ENCODE measurements around the gene CAP1. TPM values are rescaled to one million over a fixed set of nuclear protein-coding genes. Genes with fewer than 3 reads are reported as not detected.

The CAP1 gene
- polyA plus RNA-seq, 1 donor from 2014 or later, result 162 TPM

DNA sequence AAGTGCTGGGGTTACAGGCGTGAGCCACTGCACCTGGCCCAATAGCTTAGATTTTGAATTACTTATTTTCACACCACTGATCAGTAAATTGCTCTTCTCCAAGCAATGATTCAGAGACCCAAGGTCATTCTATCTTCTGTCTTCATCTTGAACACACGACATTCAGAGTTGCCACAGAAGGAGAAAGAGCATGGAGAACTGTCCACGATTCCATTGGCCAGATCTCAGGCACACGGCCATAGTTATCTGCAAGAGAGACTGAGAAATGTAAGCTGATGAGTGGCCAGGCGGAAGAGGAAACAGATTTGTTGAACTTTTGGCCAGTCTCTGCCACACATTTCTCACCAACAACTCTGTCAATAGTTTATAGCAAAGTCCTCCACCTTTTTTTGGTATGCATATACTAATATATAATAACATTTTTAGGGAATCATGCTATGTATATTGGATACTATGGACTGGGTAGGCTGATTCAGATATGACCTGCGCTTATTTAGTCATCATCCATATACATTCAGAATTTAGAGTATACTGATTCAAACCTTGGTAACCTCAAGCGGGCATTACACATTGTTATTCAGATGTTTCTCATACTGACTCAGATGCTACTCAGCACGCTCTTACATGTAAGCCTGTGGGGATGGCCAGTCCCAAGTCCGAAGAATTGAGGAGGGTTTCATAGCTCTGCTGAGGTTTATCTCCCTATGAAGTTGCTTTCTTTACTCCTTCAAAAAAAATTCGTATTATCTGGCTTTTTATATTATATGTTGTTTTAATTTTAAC lies 25.5 kb upstream of the CAP1 start:
- no peaks in the 10 kb centered on the region for H3K9me3 ChIP-seq (ENCODE audit: low read length)
- H4K20me1 ChIP-seq (ENCODE audit: insufficient read depth), result no peaks in the 10 kb centered on the region
- no peak overlapping the region for H3K27ac ChIP-seq (ENCODE audit: low read length)
- H3K79me2 ChIP-seq (replicated peaks; ENCODE audit: insufficient read depth, low read length), result no peaks in the 10 kb centered on the region
- TF ChIP-seq TAF1 (IDR thresholded peaks at IDR 0.05; ENCODE audit: low read depth) (no peak), RAD21 (conservative IDR thresholded peaks at IDR 0.05) (no peak), EP300 (conservative IDR thresholded peaks at IDR 0.05; ENCODE audit: poor library complexity, severe bottlenecking) (no peak), EZH2 (IDR thresholded peaks at IDR 0.05; ENCODE audit: borderline replicate concordance, insufficient read depth, low read length, poor library complexity, severe bottlenecking) (no peak), POLR2AphosphoS5 (IDR thresholded peaks at IDR 0.05) (no peak), MXI1 (conservative IDR thresholded peaks at IDR 0.05; ENCODE audit: poor library complexity, severe bottlenecking) (no peak), SMC3 (conservative IDR thresholded peaks at IDR 0.05; ENCODE audit: poor library complexity) (no peak)
- TF ChIP-seq, protein P1, sequence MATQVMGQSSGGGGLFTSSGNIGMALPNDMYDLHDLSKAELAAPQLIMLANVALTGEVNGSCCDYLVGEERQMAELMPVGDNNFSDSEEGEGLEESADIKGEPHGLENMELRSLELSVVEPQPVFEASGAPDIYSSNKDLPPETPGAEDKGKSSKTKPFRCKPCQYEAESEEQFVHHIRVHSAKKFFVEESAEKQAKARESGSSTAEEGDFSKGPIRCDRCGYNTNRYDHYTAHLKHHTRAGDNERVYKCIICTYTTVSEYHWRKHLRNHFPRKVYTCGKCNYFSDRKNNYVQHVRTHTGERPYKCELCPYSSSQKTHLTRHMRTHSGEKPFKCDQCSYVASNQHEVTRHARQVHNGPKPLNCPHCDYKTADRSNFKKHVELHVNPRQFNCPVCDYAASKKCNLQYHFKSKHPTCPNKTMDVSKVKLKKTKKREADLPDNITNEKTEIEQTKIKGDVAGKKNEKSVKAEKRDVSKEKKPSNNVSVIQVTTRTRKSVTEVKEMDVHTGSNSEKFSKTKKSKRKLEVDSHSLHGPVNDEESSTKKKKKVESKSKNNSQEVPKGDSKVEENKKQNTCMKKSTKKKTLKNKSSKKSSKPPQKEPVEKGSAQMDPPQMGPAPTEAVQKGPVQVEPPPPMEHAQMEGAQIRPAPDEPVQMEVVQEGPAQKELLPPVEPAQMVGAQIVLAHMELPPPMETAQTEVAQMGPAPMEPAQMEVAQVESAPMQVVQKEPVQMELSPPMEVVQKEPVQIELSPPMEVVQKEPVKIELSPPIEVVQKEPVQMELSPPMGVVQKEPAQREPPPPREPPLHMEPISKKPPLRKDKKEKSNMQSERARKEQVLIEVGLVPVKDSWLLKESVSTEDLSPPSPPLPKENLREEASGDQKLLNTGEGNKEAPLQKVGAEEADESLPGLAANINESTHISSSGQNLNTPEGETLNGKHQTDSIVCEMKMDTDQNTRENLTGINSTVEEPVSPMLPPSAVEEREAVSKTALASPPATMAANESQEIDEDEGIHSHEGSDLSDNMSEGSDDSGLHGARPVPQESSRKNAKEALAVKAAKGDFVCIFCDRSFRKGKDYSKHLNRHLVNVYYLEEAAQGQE (IDR thresholded peaks at IDR 0.05; ENCODE audit: borderline replicate concordance), result no peak
- TF ChIP-seq, protein P2, sequence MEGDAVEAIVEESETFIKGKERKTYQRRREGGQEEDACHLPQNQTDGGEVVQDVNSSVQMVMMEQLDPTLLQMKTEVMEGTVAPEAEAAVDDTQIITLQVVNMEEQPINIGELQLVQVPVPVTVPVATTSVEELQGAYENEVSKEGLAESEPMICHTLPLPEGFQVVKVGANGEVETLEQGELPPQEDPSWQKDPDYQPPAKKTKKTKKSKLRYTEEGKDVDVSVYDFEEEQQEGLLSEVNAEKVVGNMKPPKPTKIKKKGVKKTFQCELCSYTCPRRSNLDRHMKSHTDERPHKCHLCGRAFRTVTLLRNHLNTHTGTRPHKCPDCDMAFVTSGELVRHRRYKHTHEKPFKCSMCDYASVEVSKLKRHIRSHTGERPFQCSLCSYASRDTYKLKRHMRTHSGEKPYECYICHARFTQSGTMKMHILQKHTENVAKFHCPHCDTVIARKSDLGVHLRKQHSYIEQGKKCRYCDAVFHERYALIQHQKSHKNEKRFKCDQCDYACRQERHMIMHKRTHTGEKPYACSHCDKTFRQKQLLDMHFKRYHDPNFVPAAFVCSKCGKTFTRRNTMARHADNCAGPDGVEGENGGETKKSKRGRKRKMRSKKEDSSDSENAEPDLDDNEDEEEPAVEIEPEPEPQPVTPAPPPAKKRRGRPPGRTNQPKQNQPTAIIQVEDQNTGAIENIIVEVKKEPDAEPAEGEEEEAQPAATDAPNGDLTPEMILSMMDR (IDR thresholded peaks at IDR 0.05; ENCODE audit: poor library complexity, severe bottlenecking), result no peak
- H3K27me3 ChIP-seq (ENCODE audit: insufficient read depth, low read depth, low read length), result no peaks in the 10 kb centered on the region
- no peak overlapping the region for H3K4me3 ChIP-seq (ENCODE audit: low read length)
- H2AFZ ChIP-seq (ENCODE audit: low read depth, low read length), result no peak overlapping the region
- no peaks in the 10 kb centered on the region for H3K36me3 ChIP-seq (ENCODE audit: insufficient read depth, low read length)
- no peak overlapping the region for H3K9ac ChIP-seq (ENCODE audit: low read length)
- H3F3A ChIP-seq (ENCODE audit: insufficient read depth, low read length, poor library complexity, severe bottlenecking), result no peaks in the 10 kb centered on the region
- no peak overlapping the region for H3K4me2 ChIP-seq (ENCODE audit: low read length)
- no peaks in the 10 kb centered on the region for H3K9me2 ChIP-seq (ENCODE audit: insufficient read depth, low read length)

- no peak overlapping the region for H2AFZ ChIP-seq (ENCODE audit: low read depth, low read length)
- no peak overlapping the region for H3K9ac ChIP-seq (ENCODE audit: low read length)
- H3K27ac ChIP-seq (ENCODE audit: low read length), result no peak overlapping the region
- no peaks in the 10 kb centered on the region for H3K36me3 ChIP-seq (ENCODE audit: insufficient read depth, low read length)
- H3K9me2 ChIP-seq (ENCODE audit: insufficient read depth, low read length), result no peaks in the 10 kb centered on the region
- H3K4me3 ChIP-seq (ENCODE audit: low read length), result no peak overlapping the region
- H3K9me3 ChIP-seq (ENCODE audit: low read length), result no peaks in the 10 kb centered on the region
- TF ChIP-seq EP300 (conservative IDR thresholded peaks at IDR 0.05; ENCODE audit: poor library complexity, severe bottlenecking) (no peak), TAF1 (IDR thresholded peaks at IDR 0.05; ENCODE audit: low read depth) (no peak), SMC3 (conservative IDR thresholded peaks at IDR 0.05; ENCODE audit: poor library complexity) (no peak), RAD21 (conservative IDR thresholded peaks at IDR 0.05) (no peak), POLR2AphosphoS5 (IDR thresholded peaks at IDR 0.05) (no peak), EZH2 (IDR thresholded peaks at IDR 0.05; ENCODE audit: borderline replicate concordance, insufficient read depth, low read length, poor library complexity, severe bottlenecking) (no peak), MXI1 (conservative IDR thresholded peaks at IDR 0.05; ENCODE audit: poor library complexity, severe bottlenecking) (no peak)
- TF ChIP-seq, protein P2 (IDR thresholded peaks at IDR 0.05; ENCODE audit: poor library complexity, severe bottlenecking), result no peak
- TF ChIP-seq, protein P1 (IDR thresholded peaks at IDR 0.05; ENCODE audit: borderline replicate concordance), result no peak
- no peak overlapping the region for H3K4me2 ChIP-seq (ENCODE audit: low read length)
- H3K27me3 ChIP-seq (ENCODE audit: insufficient read depth, low read depth, low read length), result no peaks in the 10 kb centered on the region
- H3K79me2 ChIP-seq (replicated peaks; ENCODE audit: insufficient read depth, low read length), result no peaks in the 10 kb centered on the region
- no peaks in the 10 kb centered on the region for H3F3A ChIP-seq (ENCODE audit: insufficient read depth, low read length, poor library complexity, severe bottlenecking)
- no peaks in the 10 kb centered on the region for H4K20me1 ChIP-seq (ENCODE audit: insufficient read depth)
Observed at GRCh38 chr1:40017951-40018575, 22.5 kb upstream of the CAP1 start.

All from neural cell (in vitro differentiated cells).